Prostate gland (tissue), 2 donors: ENCODE data around the gene TULP3. TPM values are rescaled to one million over a fixed set of nuclear protein-coding genes. Genes with fewer than 3 reads are reported as not detected.

Source experiments
- DNase-seq: peaks from one replicate; pipeline ENCODE4 v3.0.0-alpha.2; 2019; ENCODE audit warnings: low spot score
- H3K27ac ChIP-seq, 2 donors: fragments of 200-600 bp; sonication (generic); 2 replicates each; pipeline ENCODE4 v1.5.1; 2017 to 2019
- H3K27me3 ChIP-seq: fragments of 200-600 bp; sonication (generic); replicated peaks from 2 replicates; pipeline ENCODE4 v1.5.1; 2019; ENCODE audit not compliant: insufficient read depth
- H3K36me3 ChIP-seq, 2 donors: fragments of 200-600 bp; sonication (generic); 1 replicate in 1 of 2; 2 replicates in 1 of 2; pipeline versions ENCODE4 v1.5.1 to v1.8.1; 2017 to 2019
- H3K4me1 ChIP-seq: fragments of 200-600 bp; sonication (generic); replicated peaks from 2 replicates; pipeline ENCODE4 v1.5.1; 2019
- H3K4me3 ChIP-seq, 2 donors: fragments of 200-600 bp; sonication (generic); 2 replicates each; pipeline ENCODE4 v1.5.1; 2017 to 2019
- H3K9me3 ChIP-seq: fragments of 200-600 bp; sonication (generic); 2 replicates; pipeline ENCODE4 v1.5.1; 2017
- CTCF ChIP-seq, 4 experiments: fragments of 200-600 bp in 2 of 4; fragments of 450-650 bp in 2 of 4; sonication (generic) in 2 of 4; IDR thresholded peaks; 1 replicate in 3 of 4; 2 replicates in 1 of 4; pipeline ENCODE4 v1.5.1; 2016 to 2019; ENCODE audit warnings: antibody characterized with exemption in 4 of 4, mild to moderate bottlenecking in 2 of 4, moderate library complexity in 2 of 4
- POLR2A ChIP-seq: fragments of 450-650 bp; IDR thresholded peaks from one replicate; pipeline ENCODE4 v1.6.1; 2016; ENCODE audit warnings: antibody characterized with exemption, mild to moderate bottlenecking
- POLR2AphosphoS5 ChIP-seq: sonication (generic); formaldehyde crosslinking; IDR thresholded peaks from one replicate; pipeline ENCODE4 v1.6.1; 2017; ENCODE audit warnings: antibody characterized with exemption
- WGBS: methylation state at CpG from one replicate; pipeline ENCODE4 v1.1.5; 2018; 5-methylcytosine and 5-hydroxymethylcytosine counted together
- intact Hi-C: fragments of 100-400 bp; cut with DNase I; formaldehyde crosslinking; loops from one replicate; pipeline ENCODE4 v1.14.2; 2022
- total RNA-seq, 2 donors: library from RNA; depleted of rRNA; stranded (reverse); fragments of >200 nt; gene quantifications; one replicate each; pipeline ENCODE4 v1.1.0, GENCODE V29; 2016

Gene TULP3
- total RNA-seq, 2 donors from 2014 or later = 15.2 to 22.2 TPM

DNA sequence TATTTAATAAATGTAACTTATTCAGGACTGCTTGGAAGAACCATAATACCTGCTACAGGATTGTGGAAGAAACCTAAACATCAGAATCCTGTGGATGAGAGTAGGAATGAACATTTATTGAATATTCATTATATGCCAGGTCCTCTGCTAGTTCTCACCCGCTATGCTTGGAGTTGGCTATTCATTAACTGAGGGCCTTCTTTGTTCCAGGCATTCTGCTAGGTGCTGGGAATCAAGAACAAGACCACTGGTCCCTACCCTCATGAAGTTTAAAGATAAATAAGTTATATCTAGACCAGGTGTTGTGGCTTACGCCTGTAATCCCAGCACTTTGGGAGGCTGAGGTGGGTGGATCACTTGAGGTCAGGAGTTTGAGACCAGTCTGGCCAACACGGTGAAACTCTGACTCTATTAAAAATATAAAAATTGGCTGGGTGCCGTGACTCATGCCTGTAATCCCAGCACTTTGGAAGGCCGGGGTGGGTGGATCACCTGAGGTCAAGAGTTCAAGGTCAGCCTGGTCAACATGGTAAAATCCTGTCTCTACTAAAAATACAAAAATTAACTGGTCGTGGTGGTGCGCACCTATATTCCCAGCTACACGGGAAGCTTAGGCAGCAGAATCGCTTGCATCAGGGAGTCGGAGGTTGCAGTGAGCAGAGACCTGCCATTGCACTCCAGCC is 3.8 kb upstream of the TULP3 start:
- H3K9me3 ChIP-seq = no peaks in the 10 kb centered on the region
- TF ChIP-seq POLR2A = no peak
- TF ChIP-seq POLR2AphosphoS5 = no peak
- TF ChIP-seq CTCF (IDR thresholded peaks at IDR 0.05) = no peak
- no peak overlapping the region for H3K27ac ChIP-seq
- no peaks in the 10 kb centered on the region for H3K36me3 ChIP-seq
- no peaks in the 10 kb centered on the region for H3K4me1 ChIP-seq
- H3K27me3 ChIP-seq = no peaks in the 10 kb centered on the region
- WGBS = 87% methylated on average over 10 of the region's 10 CpGs
- no peak for DNase-seq
- intact Hi-C loops = loop anchor here (5.0 kb wide), 1 partner anchor 55 kb away; no protein-coding TSS in a partner anchor
- no peak overlapping the region for H3K4me3 ChIP-seq

DNA sequence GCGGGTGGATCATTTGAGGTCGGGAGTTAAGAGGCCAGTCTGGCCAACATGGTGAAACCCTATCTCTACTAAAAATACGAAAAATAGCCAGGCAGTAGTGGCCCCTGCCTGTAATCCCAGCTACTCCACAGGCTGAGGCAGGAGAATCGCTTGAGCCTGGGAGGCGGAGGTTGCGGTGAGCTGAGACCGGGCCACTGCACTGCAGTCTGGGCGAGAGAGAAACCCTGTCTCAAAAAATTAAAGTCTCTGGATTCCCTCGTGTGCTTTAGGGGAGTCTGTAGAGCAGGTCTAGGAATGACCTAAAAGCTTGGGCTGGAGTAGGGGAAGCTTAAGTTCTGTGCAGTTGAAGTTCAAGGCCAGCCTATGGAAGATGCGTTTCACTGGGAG is 697 bp upstream of the TULP3 start:
- peak overlapping the region; percentile 60 to 79 for H3K4me3 ChIP-seq
- intact Hi-C loops = no loop called here
- no peaks in the 10 kb centered on the region for H3K27me3 ChIP-seq
- peak overlapping the region; percentile 91 to 95 for H3K27ac ChIP-seq
- no peaks in the 10 kb centered on the region for H3K36me3 ChIP-seq
- DNase-seq = no peak
- TF ChIP-seq CTCF (IDR thresholded peaks at IDR 0.05) (no peak), POLR2A (no peak), POLR2AphosphoS5 (no peak)
- WGBS = 64% methylated on average over 10 of the region's 10 CpGs
- H3K4me1 ChIP-seq = no peaks in the 10 kb centered on the region
- no peaks in the 10 kb centered on the region for H3K9me3 ChIP-seq

- H3K27me3 ChIP-seq = no peaks in the 10 kb centered on the region
- H3K4me1 ChIP-seq = no peaks in the 10 kb centered on the region
- TF ChIP-seq POLR2AphosphoS5 (no peak), CTCF (IDR thresholded peaks at IDR 0.05) (no peak), POLR2A (no peak)
- no peaks in the 10 kb centered on the region for H3K9me3 ChIP-seq
- no peaks in the 10 kb centered on the region for H3K36me3 ChIP-seq
- 20% methylated on average over 42 of the region's 42 CpGs for WGBS
- DNase-seq = peak; percentile 30
- intact Hi-C loops = no loop called here
- H3K4me3 ChIP-seq = peak overlapping the region; percentile 60 to 79
- H3K27ac ChIP-seq = peak overlapping the region; percentile 91 to 95
These were observed 756 bp downstream of the TULP3 start for GRCh38 chr12:2891240-2892053.

- no peaks in the 10 kb centered on the region for H3K27me3 ChIP-seq
- H3K4me3 ChIP-seq = no peak overlapping the region
- WGBS = 73% methylated on average over 12 of the region's 12 CpGs
- H3K4me1 ChIP-seq = no peaks in the 10 kb centered on the region
- TF ChIP-seq POLR2AphosphoS5 (no peak), CTCF (IDR thresholded peaks at IDR 0.05) (no peak), POLR2A (no peak)
- no peaks in the 10 kb centered on the region for H3K9me3 ChIP-seq
- no peak for DNase-seq
- intact Hi-C loops = no loop called here
- H3K27ac ChIP-seq = no peak overlapping the region
- H3K36me3 ChIP-seq = no peaks in the 10 kb centered on the region
These were observed 1.6 kb downstream of the TULP3 start for GRCh38 chr12:2892246-2892645.
